NT2/D1 (cell line): ENCODE data around the gene AMELX.

Source experiments
- SUZ12 ChIP-seq: IDR thresholded peaks from 2 replicates; pipeline ENCODE4 v1.6.1; 2011; ENCODE audit not compliant: insufficient read length, insufficient read depth; ENCODE audit errors: extremely low read depth
- YY1 ChIP-seq: IDR thresholded peaks from 2 replicates; pipeline ENCODE4 v1.6.1; 2011; ENCODE audit not compliant: insufficient read length, insufficient read depth
- ZNF274 ChIP-seq: IDR thresholded peaks from 2 replicates; pipeline ENCODE4 v1.6.1; 2011; ENCODE audit warnings: mild to moderate bottlenecking, low read depth, low read length

DNA sequence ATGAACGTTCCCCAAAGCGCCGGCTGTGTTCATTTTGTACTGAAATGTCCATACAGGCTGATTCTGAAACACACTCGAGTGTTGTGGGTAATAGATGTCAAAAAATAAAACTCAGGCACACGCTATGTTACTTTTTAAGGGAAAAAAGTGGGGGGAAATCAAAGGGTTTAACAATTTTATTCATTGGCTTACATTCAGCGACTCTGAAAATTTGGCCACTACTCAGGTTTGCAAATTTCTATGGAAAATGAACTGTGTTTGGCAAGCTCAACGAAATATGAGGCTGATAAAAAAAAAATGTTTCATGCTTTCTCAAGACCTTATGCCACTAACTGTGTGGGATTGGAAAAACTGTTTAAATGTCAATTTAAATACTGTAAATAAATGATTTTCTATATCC is 18.5 kb downstream of the AMELX start:
- TF ChIP-seq YY1 (no peak), ZNF274 (no peak), SUZ12 (no peak)
